ENCODE data around the gene IARS1. TPM values are rescaled to one million over a fixed set of nuclear protein-coding genes. Genes with fewer than 3 reads are reported as not detected.

Gene IARS1
- total RNA-seq, 4 donors from 2014 or later = 49.8 to 80.6 (median 67.1) TPM

- TF ChIP-seq EP300 (IDR thresholded peaks at IDR 0.05) = no peak
- TF ChIP-seq POLR2A (IDR thresholded peaks at IDR 0.05; ENCODE audit: low read depth) = no peak
- no peak for TF ChIP-seq POLR2AphosphoS5 (IDR thresholded peaks at IDR 0.05)
- no peak for TF ChIP-seq CTCF (IDR thresholded peaks at IDR 0.05)
Measured at GRCh38 chr9:92253656-92254055, 39.8 kb downstream of the IARS1 start.

GRCh38 chr9:92247981-92248380 lies 45.5 kb downstream of the IARS1 start:
- no peak for DNase-seq (ENCODE audit: extremely low spot score)
- Histone ChIP-seq H3K9me3 (no peaks in the 10 kb centered on the region), H3K27ac (replicated peaks in 1 of 4) (no peak overlapping the region), H3K36me3 (peaks cover 87 to 100% (median 98%) of the 10 kb centered on the region in 4 donors), H3K27me3 (no peaks in the 10 kb centered on the region), H3K4me3 (no peak overlapping the region), H3K4me1 (no peaks in the 10 kb centered on the region)
- TF ChIP-seq POLR2A (IDR thresholded peaks at IDR 0.05; ENCODE audit: low read depth) (no peak), POLR2AphosphoS5 (IDR thresholded peaks at IDR 0.05) (no peak), CTCF (IDR thresholded peaks at IDR 0.05) (no peak), EP300 (IDR thresholded peaks at IDR 0.05) (no peak)
- WGBS = 96% methylated on average over 3 of the region's 3 CpGs
- intact Hi-C loops (cut with DNase I) = no loop called here

More at GRCh38 chr9:92253656-92254055, 39.8 kb downstream of the IARS1 start:
- no peaks in the 10 kb centered on the region for H3K9me3 ChIP-seq
- no peaks in the 10 kb centered on the region for H3K4me1 ChIP-seq
- peaks cover 86 to 100% (median 99%) of the 10 kb centered on the region in 4 donors for H3K36me3 ChIP-seq
- no peak for DNase-seq (ENCODE audit: extremely low spot score)
- H3K27ac ChIP-seq (replicated peaks in 1 of 4) = no peak overlapping the region
- H3K27me3 ChIP-seq = no peaks in the 10 kb centered on the region
- H3K4me3 ChIP-seq = no peak overlapping the region
- 58% methylated on average over 4 of the region's 4 CpGs for WGBS
- intact Hi-C loops (cut with DNase I) = no loop called here

- no peak for TF ChIP-seq EP300 (IDR thresholded peaks at IDR 0.05)
- TF ChIP-seq POLR2A (IDR thresholded peaks at IDR 0.05; ENCODE audit: low read depth) = no peak
- TF ChIP-seq CTCF (IDR thresholded peaks at IDR 0.05) = no peak
- TF ChIP-seq POLR2AphosphoS5 (IDR thresholded peaks at IDR 0.05) = no peak
- peaks cover 90 to 100% (median 98%) of the 10 kb centered on the region in 4 donors for H3K36me3 ChIP-seq
- WGBS = 87% methylated on average over 4 of the region's 4 CpGs
- no peak overlapping the region for H3K27ac ChIP-seq (replicated peaks in 1 of 4)
- H3K4me1 ChIP-seq = no peaks in the 10 kb centered on the region
- H3K9me3 ChIP-seq = no peaks in the 10 kb centered on the region
- no peaks in the 10 kb centered on the region for H3K27me3 ChIP-seq
- no peak for DNase-seq (ENCODE audit: extremely low spot score)
- intact Hi-C loops (cut with DNase I) = no loop called here
- no peak overlapping the region for H3K4me3 ChIP-seq
Measured at GRCh38 chr9:92247296-92247695, 46.2 kb downstream of the IARS1 start.

- H3K9me3 ChIP-seq = no peaks in the 10 kb centered on the region
- no peak overlapping the region for H3K27ac ChIP-seq (replicated peaks in 1 of 4)
- no peaks in the 10 kb centered on the region for H3K4me1 ChIP-seq
- no peak overlapping the region for H3K4me3 ChIP-seq
- intact Hi-C loops (cut with DNase I) = no loop called here
- TF ChIP-seq POLR2AphosphoS5 (IDR thresholded peaks at IDR 0.05) (no peak), EP300 (IDR thresholded peaks at IDR 0.05) (no peak), CTCF (IDR thresholded peaks at IDR 0.05) (no peak), POLR2A (IDR thresholded peaks at IDR 0.05; ENCODE audit: low read depth) (no peak)
- DNase-seq (ENCODE audit: extremely low spot score) = no peak
- no peaks in the 10 kb centered on the region for H3K27me3 ChIP-seq
- peaks cover 92 to 100% (median 98%) of the 10 kb centered on the region in 4 donors for H3K36me3 ChIP-seq
- 85% methylated on average over 7 of the region's 7 CpGs for WGBS
Measured at GRCh38 chr9:92245005-92245797, 48.3 kb downstream of the IARS1 start.

Small RNA genes within 50 kb of the gene (small RNA-seq; reads per million reads assigned to genes)
- 0 reads per million in 3 donors for gene MIR3651
- gene SNORA84 = 0 to 0.17 (median 0.08) reads per million in 3 donors

Other genes starting within 250 kb of the IARS1 start
- gene SPTLC1, start 178.3 kb downstream of the IARS1 start, total RNA-seq = 10 to 100 TPM; 50.0 to 57.8 (median 52.5) TPM
- 10 to 100 TPM; 17.1 to 28.2 (median 22.5) TPM for gene NOL8, start 31.7 kb upstream of the IARS1 start, total RNA-seq
- 1 to 10 TPM; 1.0 to 5.8 (median 2.0) TPM for gene CENPP, start 32.3 kb upstream of the IARS1 start, total RNA-seq
- gene OGN, start 110.9 kb upstream of the IARS1 start, total RNA-seq = 10 to 100 TPM; 16.5 to 42.1 (median 20.0) TPM
- 10 to 100 TPM; 18.9 to 26.2 (median 21.4) TPM for gene OMD, start 130.8 kb upstream of the IARS1 start, total RNA-seq
- 10 to 100 TPM in 3 of 4 donors, 1 to 10 TPM in 1; 9.1 to 21.6 (median 14.5) TPM for gene ASPN, start 188.8 kb upstream of the IARS1 start, total RNA-seq
- gene ECM2, start 242.3 kb upstream of the IARS1 start, total RNA-seq = 10 to 100 TPM in 2 of 4 donors, 1 to 10 TPM in 2; 8.1 to 11.7 (median 9.8) TPM